CD1c-positive myeloid dendritic cell (primary cell): ENCODE measurements around the gene SETD1B.
A peak's percentile ranks its signal among the peaks of the same experiment; 100 is the strongest.
"Not testable (repeated sequence)": the region's sequence is repeated elsewhere in the genome, so short reads cannot be mapped to it uniquely, and the experiment has no call there.

Experiments used
- DNase-seq: peaks from one replicate; pipeline ENCODE4 v3.0.0-alpha.2; 2016; ENCODE audit errors: extremely low spot score

Gene SETD1B

GRCh38 chr12:121803861-121804416, at the start of gene SETD1B:
SETD1B (plus strand) TSS chr12:121804009; CDS start chr12:121804738, 729 bp downstream.
- DNase-seq, result peak; percentile 57

GRCh38 chr12:121754836-121755235, 49.0 kb upstream of the SETD1B start:
- no peak for DNase-seq

GRCh38 chr12:121755591-121755990, 48.2 kb upstream of the SETD1B start:
- DNase-seq, result no peak

GRCh38 chr12:121758536-121758935, 45.3 kb upstream of the SETD1B start:
- not testable (repeated sequence) for DNase-seq

- no peak for DNase-seq
These were observed 41.5 kb upstream of the SETD1B start for GRCh38 chr12:121762269-121762668.

- DNase-seq, result no peak
These were observed 39.0 kb upstream of the SETD1B start for GRCh38 chr12:121764808-121765207.

- DNase-seq, result no peak
These were observed 38.2 kb upstream of the SETD1B start for GRCh38 chr12:121765573-121765972.

GRCh38 chr12:121766290-121767039, 37.3 kb upstream of the SETD1B start:
- DNase-seq, result no peak

- no peak for DNase-seq
These were observed 36.2 kb upstream of the SETD1B start for GRCh38 chr12:121767525-121768016.

GRCh38 chr12:121769297-121769830, 34.4 kb upstream of the SETD1B start:
- DNase-seq, result no peak

GRCh38 chr12:121769831-121770301, 33.9 kb upstream of the SETD1B start:
- no peak for DNase-seq

- no peak for DNase-seq
These were observed 33.4 kb upstream of the SETD1B start for GRCh38 chr12:121770388-121770787.

- no peak for DNase-seq
These were observed 32.8 kb upstream of the SETD1B start for GRCh38 chr12:121770813-121771625.

- DNase-seq, result peak; percentile 78
These were observed 30.6 kb upstream of the SETD1B start for GRCh38 chr12:121773011-121773777.

GRCh38 chr12:121774968-121775474, 28.8 kb upstream of the SETD1B start:
- no peak for DNase-seq

- DNase-seq, result no peak
These were observed 28.3 kb upstream of the SETD1B start for GRCh38 chr12:121775501-121775900.

- DNase-seq, result peak; percentile 89
These were observed 27.4 kb upstream of the SETD1B start for GRCh38 chr12:121776190-121777098.

- no peak for DNase-seq
These were observed 25.0 kb upstream of the SETD1B start for GRCh38 chr12:121778567-121779421.

- DNase-seq, result no peak
These were observed 24.4 kb upstream of the SETD1B start for GRCh38 chr12:121779422-121779895.
